HepG2 (cell line): ENCODE data around the gene SFMBT1. TPM values are rescaled to one million over a fixed set of nuclear protein-coding genes. Genes with fewer than 3 reads are reported as not detected.

Source experiments
- ARID4A ChIP-seq: sonication (generic); formaldehyde crosslinking; IDR thresholded peaks from 2 replicates; pipeline ENCODE4 v1.5.0; 2020; ENCODE audit warnings: mild to moderate bottlenecking, missing genetic modification reagents, borderline replicate concordance
- FOXO1 ChIP-seq: sonication (generic); formaldehyde crosslinking; IDR thresholded peaks from 2 replicates; pipeline ENCODE4 v1.4.0; 2020; ENCODE audit warnings: missing genetic modification reagents
- GATAD1 ChIP-seq: IDR thresholded peaks from 2 replicates; pipeline ENCODE4 v1.6.1; 2016; ENCODE audit warnings: missing genetic modification reagents, missing compliant biosample characterization
- HNF4G ChIP-seq, 2 experiments: sonication (generic) in 1 of 2; formaldehyde crosslinking in 1 of 2; IDR thresholded peaks; 2 replicates each; pipeline versions ENCODE4 v1.4.0 to v1.6.1; 2011 to 2020; ENCODE audit warnings: borderline replicate concordance in 2 of 2, low read depth in 2 of 2, mild to moderate bottlenecking in 2 of 2, low read length in 1 of 2, missing genetic modification reagents in 1 of 2, moderate library complexity in 1 of 2
- IRX3 ChIP-seq: sonication (generic); formaldehyde crosslinking; IDR thresholded peaks from 2 replicates; pipeline ENCODE4 v1.8.1; 2023; ENCODE audit warnings: mild to moderate bottlenecking, low read depth, missing genetic modification reagents, borderline replicate concordance
- KDM1A ChIP-seq: IDR thresholded peaks from 2 replicates; pipeline ENCODE4 v1.6.1; 2016; ENCODE audit warnings: missing compliant biosample characterization
- PAF1 ChIP-seq: IDR thresholded peaks from 2 replicates; pipeline ENCODE4 v1.6.1; 2016; ENCODE audit warnings: missing genetic modification reagents, missing compliant biosample characterization
- PTBP1 ChIP-seq: fragments of 200-400 bp; formaldehyde crosslinking; IDR thresholded peaks from 2 replicates; pipeline ENCODE4 v1.6.1; 2018; ENCODE audit warnings: low read length, low read depth; ENCODE audit not compliant: poor library complexity, severe bottlenecking
- RBM39 ChIP-seq: fragments of 200-400 bp; formaldehyde crosslinking; IDR thresholded peaks from one replicate; pipeline ENCODE4 v1.6.1; 2018; ENCODE audit warnings: antibody characterized with exemption, mild to moderate bottlenecking, low read depth, low read length; ENCODE audit not compliant: poor library complexity, severe bottlenecking
- SP1 ChIP-seq, 2 experiments: fragments of 450-650 bp in 1 of 2; sonication (generic) in 1 of 2; formaldehyde crosslinking in 1 of 2; IDR thresholded peaks; 2 replicates each; pipeline versions ENCODE4 v1.4.0 to v1.6.1; 2016 to 2020; ENCODE audit warnings: missing genetic modification reagents in 1 of 2
- TAF1 ChIP-seq: sonication (generic); formaldehyde crosslinking; IDR thresholded peaks from 2 replicates; pipeline ENCODE4 v1.4.0; 2020; ENCODE audit warnings: missing genetic modification reagents
- ZFP36L2 ChIP-seq: sonication (generic); formaldehyde crosslinking; IDR thresholded peaks from 2 replicates; pipeline ENCODE4 v1.4.0; 2020; ENCODE audit warnings: missing genetic modification reagents
- ZKSCAN1 ChIP-seq: fragments of 150-350 bp; IDR thresholded peaks from 2 replicates; pipeline ENCODE4 v1.6.1; 2014; ENCODE audit warnings: low read length
- ZNF432 ChIP-seq: sonication (generic); formaldehyde crosslinking; IDR thresholded peaks from 2 replicates; pipeline ENCODE4 v1.5.0; 2020; ENCODE audit warnings: missing genetic modification reagents, mild to moderate bottlenecking, borderline replicate concordance
- ZNF788 ChIP-seq: sonication (generic); formaldehyde crosslinking; IDR thresholded peaks from 2 replicates; pipeline ENCODE4 v1.5.0; 2020; ENCODE audit warnings: mild to moderate bottlenecking, missing genetic modification reagents, borderline replicate concordance
- polyA plus RNA-seq, 8 experiments: library from polyadenylated mRNA; depleted of rRNA in 3 of 8; stranded (reverse) in 7 of 8; unstranded in 1 of 8; fragments of >200 nt; fragmentation: Illumina TruSeq in 4 of 8; extraction: Trizol in 4 of 8; gene quantifications; 2 replicates each; pipeline versions ENCODE4 v1.2.1 to v1.2.3, GENCODE V29; 2011 to 2016; ENCODE audit warnings: low read depth in 4 of 8, missing spikeins in 1 of 8, mixed read lengths in 1 of 8; ENCODE audit not compliant: insufficient read depth in 1 of 8
- total RNA-seq, 5 experiments: library from RNA; depleted of rRNA; stranded (reverse); fragments of >200 nt; fragmentation: Illumina TruSeq; extraction: Trizol; gene quantifications; 2 replicates each; pipeline ENCODE4 v1.2.3, GENCODE V29; 2016; ENCODE audit warnings: low read depth in 1 of 5

Gene SFMBT1
- total and polyA plus RNA-seq, 2 of the 13 experiments (the other 11 are each of a cell fraction or from before 2014, with no cell fraction given) = 3.8 to 12.8 TPM

DNA sequence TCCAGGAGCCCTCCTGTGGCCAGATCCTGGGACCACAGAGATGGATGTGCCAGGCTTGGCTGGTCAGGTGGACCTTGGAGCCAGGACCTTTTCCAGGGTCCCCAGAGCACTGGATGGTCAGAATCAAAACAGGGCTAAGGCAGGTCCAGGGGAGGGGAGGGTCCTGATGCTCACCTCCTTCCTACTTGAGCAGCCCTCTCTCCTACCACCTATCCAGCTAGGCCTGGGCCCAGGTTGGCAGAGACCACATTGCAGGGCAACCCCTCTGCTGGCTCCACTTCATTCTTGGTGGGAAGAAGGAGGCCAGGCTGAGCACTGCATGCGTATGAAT is 28.5 kb upstream of the SFMBT1 start (continued):
- TF ChIP-seq PTBP1 (no peak), HNF4G (IDR thresholded peaks at IDR 0.05; ENCODE audit: borderline replicate concordance, low read depth, low read length) (no peak), HNF4G (CRISPR knock-in tag; IDR thresholded peaks at IDR 0.05; ENCODE audit: borderline replicate concordance, low read depth) (no peak), IRX3 (CRISPR knock-in tag) (no peak), FOXO1 (no peak), TAF1 (no peak), GATAD1 (CRISPR knock-in tag) (no peak), PAF1 (CRISPR knock-in tag) (no peak), ARID4A (CRISPR knock-in tag) (no peak), RBM39 (no peak), ZFP36L2 (CRISPR knock-in tag) (no peak), ZKSCAN1 (no peak), KDM1A (CRISPR knock-in tag) (no peak), ZNF788 (CRISPR knock-in tag) (no peak), ZNF432 (CRISPR knock-in tag) (no peak), SP1 (IDR thresholded peaks at IDR 0.05) (no peak), SP1 (CRISPR knock-in tag; IDR thresholded peaks at IDR 0.05) (no peak)
